ENCODE data around the gene FREY1.

The FREY1 gene

GRCh38 chr11:45928535-45929215, 21.6 kb upstream of the FREY1 start:
- no peak for DNase-seq (ENCODE audit: low read depth in 2 of 2)

- no peak for DNase-seq (ENCODE audit: low read depth in 2 of 2)
Observed at GRCh38 chr11:45927684-45928413, 20.8 kb upstream of the FREY1 start.

DNA sequence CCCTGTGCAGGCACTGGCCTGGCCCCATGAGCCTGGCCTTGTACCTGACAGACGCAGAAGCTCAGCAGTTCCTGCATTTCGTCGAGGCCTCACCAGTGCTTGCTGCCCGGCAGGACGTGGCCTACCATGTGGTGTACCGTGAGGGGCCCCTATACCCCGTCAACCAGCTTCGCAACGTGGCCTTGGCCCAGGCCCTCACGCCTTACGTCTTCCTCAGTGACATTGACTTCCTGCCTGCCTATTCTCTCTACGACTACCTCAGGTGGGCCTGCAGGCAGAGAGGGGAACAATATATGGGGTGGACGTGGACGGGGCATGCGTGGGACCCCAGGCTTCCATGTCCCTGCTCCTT, 20.2 kb upstream of the FREY1 start:
- DNase-seq (ENCODE audit: low read depth in 2 of 2): no peak

- no peak for DNase-seq (ENCODE audit: low read depth in 2 of 2)
Observed at GRCh38 chr11:45926536-45927331, 19.7 kb upstream of the FREY1 start.

DNA sequence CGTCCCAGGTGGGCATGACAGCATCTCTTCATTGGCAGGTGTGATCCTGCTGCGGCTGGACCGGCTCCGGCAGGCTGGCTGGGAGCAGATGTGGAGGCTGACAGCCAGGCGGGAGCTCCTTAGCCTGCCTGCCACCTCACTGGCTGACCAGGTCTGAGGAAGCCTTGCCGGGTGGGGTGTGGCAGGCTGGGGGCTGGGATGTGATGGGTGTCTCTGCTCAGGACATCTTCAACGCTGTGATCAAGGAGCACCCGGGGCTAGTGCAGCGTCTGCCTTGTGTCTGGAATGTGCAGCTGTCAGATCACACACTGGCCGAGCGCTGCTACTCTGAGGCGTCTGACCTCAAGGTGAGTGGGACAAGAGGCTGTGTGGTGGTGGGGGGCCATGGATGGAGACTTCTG, 18.9 kb upstream of the FREY1 start:
- DNase-seq (ENCODE audit: low read depth in 2 of 2): no peak

GRCh38 chr11:45925550-45925949, 18.5 kb upstream of the FREY1 start:
- no peak for DNase-seq (ENCODE audit: low read depth in 2 of 2)

DNA sequence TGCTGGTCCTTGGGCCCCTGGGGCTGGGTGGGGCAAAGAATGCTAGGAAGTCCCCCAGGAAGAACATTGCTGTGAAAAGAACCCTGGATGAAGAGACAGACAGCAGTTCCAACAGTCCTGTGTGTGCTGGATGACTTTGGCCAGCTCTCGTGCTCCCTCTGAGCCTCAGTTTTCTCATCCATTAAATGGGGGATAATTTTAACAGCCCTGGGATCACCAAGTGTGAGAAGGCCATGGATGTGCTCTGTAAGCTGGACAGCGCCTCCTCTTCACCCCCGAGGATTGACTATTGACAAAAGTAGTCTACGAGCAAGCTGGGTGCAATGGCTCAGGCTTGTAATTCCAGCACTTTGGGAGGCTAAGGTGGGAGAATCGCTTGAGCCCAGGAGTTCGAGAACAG, 17.9 kb upstream of the FREY1 start:
- no peak for DNase-seq (ENCODE audit: low read depth in 2 of 2)

DNA sequence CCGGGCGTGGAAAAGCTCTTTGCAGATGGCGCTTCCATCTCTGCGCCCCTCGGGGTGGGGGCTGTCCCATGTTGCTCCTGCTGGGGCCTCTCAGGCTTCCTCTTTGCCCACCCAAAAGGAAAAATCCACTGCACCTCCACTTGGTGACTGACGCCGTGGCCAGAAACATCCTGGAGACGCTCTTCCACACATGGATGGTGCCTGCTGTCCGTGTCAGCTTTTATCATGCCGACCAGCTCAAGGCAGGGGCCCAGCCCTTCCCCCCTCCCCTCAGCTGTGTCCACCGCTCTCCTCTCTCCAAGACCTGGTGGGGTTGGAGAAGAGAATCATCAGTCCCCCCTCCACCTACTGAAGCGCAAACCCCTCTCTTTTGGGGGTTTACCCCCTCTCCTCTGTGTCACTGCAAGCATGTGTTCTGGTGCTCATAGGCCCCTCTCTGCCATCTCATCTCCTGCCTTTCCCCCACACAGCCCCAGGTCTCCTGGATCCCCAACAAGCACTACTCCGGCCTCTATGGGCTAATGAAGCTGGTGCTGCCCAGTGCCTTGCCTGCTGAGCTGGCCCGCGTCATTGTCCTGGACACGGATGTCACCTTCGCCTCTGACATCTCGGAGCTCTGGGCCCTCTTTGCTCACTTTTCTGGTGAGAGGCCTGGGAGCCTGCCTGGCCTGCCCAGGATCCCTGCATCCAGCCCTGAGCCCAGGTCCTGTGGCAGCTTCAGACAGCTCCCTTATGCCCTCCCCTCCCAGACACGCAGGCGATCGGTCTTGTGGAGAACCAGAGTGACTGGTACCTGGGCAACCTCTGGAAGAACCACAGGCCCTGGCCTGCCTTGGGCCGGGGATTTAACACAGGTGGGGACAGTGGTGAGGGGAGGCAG, 17.2 kb upstream of the FREY1 start:
- DNase-seq (ENCODE audit: low read depth in 2 of 2): no peak

- no peak for DNase-seq (ENCODE audit: low read depth in 2 of 2)
Observed at GRCh38 chr11:45922425-45923082, 15.5 kb upstream of the FREY1 start, which contains the start of gene LARGE2. TSS of gene LARGE2 (plus strand) at chr11:45922656. CDS start at chr11:45922883, 227 bp downstream.

- no peak for DNase-seq (ENCODE audit: low read depth in 2 of 2)
Observed at GRCh38 chr11:45921561-45922424, 14.7 kb upstream of the FREY1 start.

GRCh38 chr11:45920531-45921477, 13.7 kb upstream of the FREY1 start:
- no peak for DNase-seq (ENCODE audit: low read depth in 2 of 2)

DNA sequence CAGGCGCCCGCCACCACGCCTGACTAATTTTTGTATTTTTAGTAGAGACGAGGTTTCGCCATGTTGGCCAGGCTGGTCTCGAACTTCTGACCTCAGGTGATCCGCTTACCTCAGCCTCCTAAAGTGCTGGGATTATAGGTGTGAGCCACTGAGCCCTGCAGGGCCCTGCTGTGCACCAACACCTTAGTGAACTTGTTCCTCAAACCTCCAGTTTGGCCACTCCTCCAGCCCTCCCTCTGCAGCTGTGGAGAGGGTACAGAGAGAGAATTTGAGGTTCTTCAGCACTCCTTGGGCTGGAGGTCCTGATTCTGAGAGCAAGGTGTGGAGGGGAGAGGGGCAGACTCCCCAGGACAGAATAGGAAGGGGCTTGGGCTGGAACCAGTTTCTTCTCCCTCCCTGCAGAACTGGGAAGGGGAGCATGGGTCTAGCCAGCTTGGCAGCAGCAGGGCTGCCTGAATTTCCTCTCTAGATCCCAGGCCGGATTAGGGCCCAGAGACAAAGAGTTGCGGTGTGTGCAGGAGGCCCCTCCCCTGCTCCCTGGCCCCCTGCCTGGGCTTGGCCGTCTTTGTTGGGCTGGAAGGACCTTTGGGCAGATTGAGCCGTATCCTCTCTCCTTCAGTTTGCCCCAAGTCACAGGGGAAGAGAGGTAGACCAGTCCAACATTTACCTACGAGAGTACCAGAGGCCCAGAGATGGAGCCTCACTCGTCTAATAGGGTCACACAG, 12.9 kb upstream of the FREY1 start:
- DNase-seq (ENCODE audit: low read depth in 2 of 2): no peak

- no peak for DNase-seq (ENCODE audit: low read depth in 2 of 2)
Observed at GRCh38 chr11:45918962-45919675, 12.0 kb upstream of the FREY1 start.

DNA sequence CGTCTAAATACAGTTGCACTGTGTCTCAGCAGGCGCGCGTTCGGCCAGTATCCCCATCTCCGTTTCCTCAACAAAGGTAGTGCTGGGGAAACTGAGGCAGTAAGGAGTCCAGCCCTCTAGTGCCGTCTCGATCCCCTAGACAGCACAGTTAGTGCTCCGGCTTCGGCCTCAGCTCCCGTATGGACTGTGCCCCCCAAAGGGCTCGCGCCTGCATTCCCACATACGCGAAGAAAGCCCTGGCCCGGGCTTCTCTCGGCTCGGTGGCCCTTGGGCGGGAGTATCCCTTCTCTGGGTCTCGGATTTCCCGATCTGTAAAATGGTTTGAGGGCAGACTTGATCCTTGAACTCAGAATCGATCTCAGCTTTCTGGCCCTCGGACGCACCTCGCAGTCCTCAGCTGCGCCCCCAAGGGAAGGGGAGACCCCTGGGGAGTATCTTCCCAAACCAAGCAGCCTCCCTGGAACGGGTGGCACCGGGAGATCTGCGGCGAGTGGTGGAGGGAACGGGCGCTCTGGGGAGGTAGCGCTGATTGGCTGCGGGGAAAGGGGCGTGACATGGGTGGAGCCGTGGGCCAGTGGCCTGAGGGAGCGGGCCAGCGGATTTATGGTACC, 11.4 kb upstream of the FREY1 start:
- DNase-seq (ENCODE audit: low read depth in 2 of 2): peak; percentile 46 to 48

- peak; percentile 91 to 94 for DNase-seq (ENCODE audit: low read depth in 2 of 2)
Observed at GRCh38 chr11:45917623-45918330, 10.7 kb upstream of the FREY1 start, which contains the start of gene PEX16. TSS of gene PEX16 (minus strand) at chr11:45917877. CDS start at chr11:45917811, 66 bp downstream.

DNA sequence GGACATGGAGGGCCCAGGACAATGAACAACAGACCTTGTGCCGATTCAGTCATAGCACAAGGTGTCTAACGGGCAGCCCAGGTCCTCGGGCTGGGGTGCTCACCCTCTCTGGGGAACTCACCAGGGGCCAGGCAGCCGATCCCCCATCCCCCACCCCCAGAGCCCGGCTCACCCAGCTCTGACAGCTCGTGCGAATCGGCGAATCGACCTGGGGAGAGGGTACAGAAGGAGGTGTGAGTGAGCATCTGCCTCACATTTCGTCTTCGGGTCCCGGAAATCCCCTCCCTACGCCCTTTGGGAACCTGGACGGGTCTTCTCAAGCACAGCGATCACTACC, 10.2 kb upstream of the FREY1 start:
- DNase-seq (ENCODE audit: low read depth in 2 of 2): no peak

DNA sequence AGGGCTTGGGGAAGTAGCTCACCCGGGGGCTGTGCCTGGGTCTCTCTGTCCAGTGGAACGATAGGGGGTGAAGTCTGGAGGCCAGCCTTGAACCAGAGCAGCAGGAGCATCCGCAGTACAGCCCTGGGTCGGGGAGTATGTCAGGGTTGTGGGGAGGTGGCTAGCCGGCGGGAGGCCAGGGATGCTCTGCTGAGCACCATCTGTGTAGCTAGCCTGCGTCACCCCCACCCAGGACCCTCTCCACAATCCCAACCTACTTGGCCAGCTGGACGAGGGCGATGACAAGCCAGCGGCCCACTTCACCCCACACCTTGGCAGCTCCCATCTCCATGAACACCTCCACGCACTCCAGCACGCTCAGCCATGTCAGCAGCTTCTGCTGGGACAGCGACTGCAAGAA, 8.4 kb upstream of the FREY1 start:
- no peak for DNase-seq (ENCODE audit: low read depth in 2 of 2)

Data from stimulated activated CD8-positive, alpha-beta memory T cell treated with anti-CD3 and anti-CD28 coated beads, Interleukin-15, amount 100 ng/mL, for 48 hours (primary cell).